ENCODE measurements around the gene CRYGS. TPM values are rescaled to one million over a fixed set of nuclear protein-coding genes. Genes with fewer than 3 reads are reported as not detected.
A peak's percentile ranks its signal among the peaks of the same experiment; 100 is the strongest.

CRYGS gene
- 11.2 and 13.2 TPM in 2 replicates for total RNA-seq (2011; cell fraction: chromatin; rRNA removed; ENCODE audit: low replicate concordance)
- 5.3 and 6.4 TPM in 2 replicates for total RNA-seq (2011; cell fraction: nucleolus; rRNA removed)
- 6.7 and 10.9 TPM in 2 replicates for total RNA-seq (2011; cell fraction: nucleoplasm; rRNA removed)
- total RNA-seq (2014; rRNA removed), result 2.1 and 3.8 TPM in 2 replicates
- 2.0 and 2.4 TPM in 2 replicates for total RNA-seq (2014; rRNA removed; fragmentation: Illumina TruSeq; extraction: Trizol)
- total RNA-seq (2015; rRNA removed; fragmentation: Illumina TruSeq; extraction: Trizol), result 1.8 and 1.9 TPM in 2 replicates
- total RNA-seq (2021), result 1.5 and 1.6 TPM in 2 replicates
- polyA plus RNA-seq (2011; rRNA removed), result 3.5 and 5.5 TPM in 2 replicates
- 0.46 and 2.0 TPM in 2 replicates for polyA plus RNA-seq (2011; cell fraction: cytosol; rRNA removed)
- 21.0 and 26.9 TPM in 2 replicates for polyA plus RNA-seq (2011; cell fraction: nucleus; rRNA removed)
- polyA plus RNA-seq (2012), result 1.2 and 4.0 TPM in 2 replicates
- 1.0 and 1.8 TPM in 2 replicates for polyA plus RNA-seq (2014; fragmentation: Illumina TruSeq; extraction: Trizol)
- polyA plus RNA-seq (2014; fragmentation: Nextera tagmentation; extraction: Ambion mirVana), result 1 to 10 TPM; 1.9 to 2.0 TPM
- polyA plus RNA-seq (2014; rRNA removed), result 3.0 and 3.7 TPM in 2 replicates
- 3.3 and 4.4 TPM in 2 replicates for polyA minus RNA-seq (2011; rRNA and poly(A)+ RNA removed)
- polyA minus RNA-seq (2011; cell fraction: cytosol; rRNA and poly(A)+ RNA removed), result 2.1 TPM in 1 of 2 replicates, not detected in the other
- 6.7 and 11.4 TPM in 2 replicates for polyA minus RNA-seq (2011; cell fraction: nucleus; rRNA and poly(A)+ RNA removed)
- percentile 72 among the genes with signal in this experiment for Bru-seq, nascent RNA
- BruChase-seq, experiment 1, labeled RNA remaining after a 2-hour chase, result percentile 80 among the genes with signal in this experiment
- percentile 81 among the genes with signal in this experiment for BruChase-seq, experiment 2, labeled RNA remaining after a 6-hour chase
- long read RNA-seq, experiment 1, partial matches to known transcripts, result 0 of 2 reads
- long read RNA-seq, experiment 1, other reads (novel, unspliced or antisense), result 2 of 2 reads
- long read RNA-seq, experiment 2, partial matches to known transcripts, result 0 of 2 reads
- long read RNA-seq, experiment 2, other reads (novel, unspliced or antisense), result 0 of 2 reads
- long read RNA-seq, experiment 3, result 0 reads

DNA sequence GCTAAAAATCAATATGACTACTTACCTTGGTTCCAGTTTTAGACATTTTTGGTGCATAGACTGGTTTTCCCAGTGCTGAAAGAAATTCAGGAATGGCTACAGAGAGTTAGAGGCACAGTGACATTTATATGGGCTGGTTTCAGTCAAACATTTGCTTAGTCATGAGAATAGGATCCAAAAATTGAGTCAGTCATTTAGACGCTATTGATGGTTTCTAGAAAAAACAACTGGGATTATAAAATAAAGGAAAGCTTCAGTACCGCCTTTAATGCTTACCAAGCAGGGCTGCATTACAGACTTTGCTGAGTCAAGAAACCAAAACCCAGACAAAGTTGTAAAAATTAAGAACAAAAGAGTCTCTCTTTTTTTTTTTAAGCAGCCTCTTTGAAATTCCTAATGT is at the start of gene CRYGS:
Gene CRYGS, minus strand, starts transcription at position 100 of the 400 bp plus-strand sequence. Its CDS starts 54 bp downstream, at position 46.
- Histone ChIP-seq H3K36me3 (ENCODE audit: control insufficient read depth, insufficient read depth, low read length) (peaks cover 34% of the 10 kb centered on the region; the same call in 2 of the 3 replicates), H3K4me1 (replicated peaks in 1 of 2; ENCODE audit: control insufficient read depth in 2 of 2, insufficient read depth in 2 of 2, low read length in 2 of 2) (no peaks in the 10 kb centered on the region), H3K4me2 (ENCODE audit: insufficient read depth, low read length) (no peak within 1 kb of the TSS), H2AFZ (ENCODE audit: low read depth, low read length) (no peak within 1 kb of the TSS), H3K27ac (ENCODE audit: extremely low read depth, low read depth, low read length) (no peak within 1 kb of the TSS), H3K9me1 (ENCODE audit: control insufficient read depth, insufficient read depth, low read length) (no peaks in the 10 kb centered on the region), H3K79me2 (ENCODE audit: control insufficient read depth, insufficient read depth, low read length) (no peaks in the 10 kb centered on the region), H3K4me3 (no peak within 1 kb of the TSS), H3K9me3 (replicated peaks; ENCODE audit: control insufficient read depth, insufficient read depth, low read depth, low read length) (no peaks in the 10 kb centered on the region), H3K27me3 (ENCODE audit: control insufficient read depth in 2 of 2, insufficient read depth in 2 of 2, low read length in 2 of 2) (no peaks in the 10 kb centered on the region), H4K20me1 (replicated peaks; ENCODE audit: control insufficient read depth, insufficient read depth, low read length) (no peaks in the 10 kb centered on the region), H3K9ac (ENCODE audit: insufficient read depth in 1 of 2, low read depth in 2 of 2, low read length in 2 of 2) (no peak within 1 kb of the TSS)
- no peak for DNase-seq (ENCODE audit: extremely low read depth in 1 of 4, low spot score in 3 of 4)
- no TSS peak for BruUV-seq (replicated peaks)
- intact Hi-C loops (cut with micrococcal nuclease), result loop anchor here (10.0 kb wide), 1 partner anchor 71 kb away; the partner anchor contains the start of gene AHSG
- ChIA-PET CTCF (ENCODE audit: low intra/inter-chr PET ratio) (no interaction called here), POLR2A (no interaction called here)
- in situ Hi-C loops (cut with MboI), result loop anchor here (5.0 kb wide), 2 partner anchors 287 to 562 kb away; no protein-coding TSS in a partner anchor
- ATAC-seq, result no peak
- FAIRE-seq, result no peak
- 91% methylated on average over 2 of the region's 2 CpGs for WGBS (ENCODE audit: insufficient coverage, low coverage, missing lambda C conversion rate)
- TF ChIP-seq, protein P1, sequence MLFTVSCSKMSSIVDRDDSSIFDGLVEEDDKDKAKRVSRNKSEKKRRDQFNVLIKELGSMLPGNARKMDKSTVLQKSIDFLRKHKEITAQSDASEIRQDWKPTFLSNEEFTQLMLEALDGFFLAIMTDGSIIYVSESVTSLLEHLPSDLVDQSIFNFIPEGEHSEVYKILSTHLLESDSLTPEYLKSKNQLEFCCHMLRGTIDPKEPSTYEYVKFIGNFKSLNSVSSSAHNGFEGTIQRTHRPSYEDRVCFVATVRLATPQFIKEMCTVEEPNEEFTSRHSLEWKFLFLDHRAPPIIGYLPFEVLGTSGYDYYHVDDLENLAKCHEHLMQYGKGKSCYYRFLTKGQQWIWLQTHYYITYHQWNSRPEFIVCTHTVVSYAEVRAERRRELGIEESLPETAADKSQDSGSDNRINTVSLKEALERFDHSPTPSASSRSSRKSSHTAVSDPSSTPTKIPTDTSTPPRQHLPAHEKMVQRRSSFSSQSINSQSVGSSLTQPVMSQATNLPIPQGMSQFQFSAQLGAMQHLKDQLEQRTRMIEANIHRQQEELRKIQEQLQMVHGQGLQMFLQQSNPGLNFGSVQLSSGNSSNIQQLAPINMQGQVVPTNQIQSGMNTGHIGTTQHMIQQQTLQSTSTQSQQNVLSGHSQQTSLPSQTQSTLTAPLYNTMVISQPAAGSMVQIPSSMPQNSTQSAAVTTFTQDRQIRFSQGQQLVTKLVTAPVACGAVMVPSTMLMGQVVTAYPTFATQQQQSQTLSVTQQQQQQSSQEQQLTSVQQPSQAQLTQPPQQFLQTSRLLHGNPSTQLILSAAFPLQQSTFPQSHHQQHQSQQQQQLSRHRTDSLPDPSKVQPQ (CRISPR knock-in tag; IDR thresholded peaks at IDR 0.05; ENCODE audit: borderline replicate concordance), result no peak
- TF ChIP-seq ZNF507 (tag; conservative IDR thresholded peaks at IDR 0.05), result no peak
- TF ChIP-seq, protein P2, sequence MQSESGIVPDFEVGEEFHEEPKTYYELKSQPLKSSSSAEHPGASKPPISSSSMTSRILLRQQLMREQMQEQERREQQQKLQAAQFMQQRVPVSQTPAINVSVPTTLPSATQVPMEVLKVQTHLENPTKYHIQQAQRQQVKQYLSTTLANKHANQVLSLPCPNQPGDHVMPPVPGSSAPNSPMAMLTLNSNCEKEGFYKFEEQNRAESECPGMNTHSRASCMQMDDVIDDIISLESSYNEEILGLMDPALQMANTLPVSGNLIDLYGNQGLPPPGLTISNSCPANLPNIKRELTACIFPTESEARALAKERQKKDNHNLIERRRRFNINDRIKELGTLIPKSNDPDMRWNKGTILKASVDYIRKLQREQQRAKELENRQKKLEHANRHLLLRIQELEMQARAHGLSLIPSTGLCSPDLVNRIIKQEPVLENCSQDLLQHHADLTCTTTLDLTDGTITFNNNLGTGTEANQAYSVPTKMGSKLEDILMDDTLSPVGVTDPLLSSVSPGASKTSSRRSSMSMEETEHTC (IDR thresholded peaks at IDR 0.05), result no peak
- TF ChIP-seq, protein P3, sequence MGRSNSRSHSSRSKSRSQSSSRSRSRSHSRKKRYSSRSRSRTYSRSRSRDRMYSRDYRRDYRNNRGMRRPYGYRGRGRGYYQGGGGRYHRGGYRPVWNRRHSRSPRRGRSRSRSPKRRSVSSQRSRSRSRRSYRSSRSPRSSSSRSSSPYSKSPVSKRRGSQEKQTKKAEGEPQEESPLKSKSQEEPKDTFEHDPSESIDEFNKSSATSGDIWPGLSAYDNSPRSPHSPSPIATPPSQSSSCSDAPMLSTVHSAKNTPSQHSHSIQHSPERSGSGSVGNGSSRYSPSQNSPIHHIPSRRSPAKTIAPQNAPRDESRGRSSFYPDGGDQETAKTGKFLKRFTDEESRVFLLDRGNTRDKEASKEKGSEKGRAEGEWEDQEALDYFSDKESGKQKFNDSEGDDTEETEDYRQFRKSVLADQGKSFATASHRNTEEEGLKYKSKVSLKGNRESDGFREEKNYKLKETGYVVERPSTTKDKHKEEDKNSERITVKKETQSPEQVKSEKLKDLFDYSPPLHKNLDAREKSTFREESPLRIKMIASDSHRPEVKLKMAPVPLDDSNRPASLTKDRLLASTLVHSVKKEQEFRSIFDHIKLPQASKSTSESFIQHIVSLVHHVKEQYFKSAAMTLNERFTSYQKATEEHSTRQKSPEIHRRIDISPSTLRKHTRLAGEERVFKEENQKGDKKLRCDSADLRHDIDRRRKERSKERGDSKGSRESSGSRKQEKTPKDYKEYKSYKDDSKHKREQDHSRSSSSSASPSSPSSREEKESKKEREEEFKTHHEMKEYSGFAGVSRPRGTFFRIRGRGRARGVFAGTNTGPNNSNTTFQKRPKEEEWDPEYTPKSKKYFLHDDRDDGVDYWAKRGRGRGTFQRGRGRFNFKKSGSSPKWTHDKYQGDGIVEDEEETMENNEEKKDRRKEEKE (IDR thresholded peaks at IDR 0.05; ENCODE audit: borderline replicate concordance in 1 of 2, control insufficient read depth in 1 of 2, low read depth in 2 of 2, low read length in 1 of 2), result no peak
- no peak for TF ChIP-seq ZNF175 (CRISPR knock-in tag; IDR thresholded peaks at IDR 0.05; ENCODE audit: low read depth)
- TF ChIP-seq, protein P4, sequence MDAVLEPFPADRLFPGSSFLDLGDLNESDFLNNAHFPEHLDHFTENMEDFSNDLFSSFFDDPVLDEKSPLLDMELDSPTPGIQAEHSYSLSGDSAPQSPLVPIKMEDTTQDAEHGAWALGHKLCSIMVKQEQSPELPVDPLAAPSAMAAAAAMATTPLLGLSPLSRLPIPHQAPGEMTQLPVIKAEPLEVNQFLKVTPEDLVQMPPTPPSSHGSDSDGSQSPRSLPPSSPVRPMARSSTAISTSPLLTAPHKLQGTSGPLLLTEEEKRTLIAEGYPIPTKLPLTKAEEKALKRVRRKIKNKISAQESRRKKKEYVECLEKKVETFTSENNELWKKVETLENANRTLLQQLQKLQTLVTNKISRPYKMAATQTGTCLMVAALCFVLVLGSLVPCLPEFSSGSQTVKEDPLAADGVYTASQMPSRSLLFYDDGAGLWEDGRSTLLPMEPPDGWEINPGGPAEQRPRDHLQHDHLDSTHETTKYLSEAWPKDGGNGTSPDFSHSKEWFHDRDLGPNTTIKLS (IDR thresholded peaks at IDR 0.05; ENCODE audit: borderline replicate concordance, low read depth), result no peak
